ENCODE results near the gene HEMGN. TPM values are rescaled to one million over a fixed set of nuclear protein-coding genes. Genes with fewer than 3 reads are reported as not detected.
"Not testable (repeated sequence)": the region's sequence is repeated elsewhere in the genome, so short reads cannot be mapped to it uniquely, and the experiment has no call there.

HEMGN gene
- total RNA-seq, 1 donor from 2014 or later, result not detected

DNA sequence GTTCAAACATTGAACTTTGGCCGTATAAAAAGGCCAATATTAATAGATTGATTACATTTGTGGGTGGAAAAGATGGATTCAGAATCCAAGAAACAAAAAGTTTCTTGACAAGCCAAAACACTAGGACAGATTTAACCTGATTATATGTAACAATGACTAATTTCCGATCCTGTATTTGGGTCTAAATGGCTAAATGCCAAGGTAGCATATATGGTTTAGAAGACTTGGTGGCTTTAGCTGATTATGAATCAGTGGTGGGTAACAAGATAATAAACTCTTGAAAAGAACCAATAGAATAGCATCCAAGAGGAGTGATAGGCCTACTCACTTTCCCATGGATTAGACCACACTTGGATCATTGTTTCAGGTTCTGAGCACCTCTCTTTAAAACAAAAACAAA lies 23.4 kb upstream of the HEMGN start:
- TF ChIP-seq, protein P1, sequence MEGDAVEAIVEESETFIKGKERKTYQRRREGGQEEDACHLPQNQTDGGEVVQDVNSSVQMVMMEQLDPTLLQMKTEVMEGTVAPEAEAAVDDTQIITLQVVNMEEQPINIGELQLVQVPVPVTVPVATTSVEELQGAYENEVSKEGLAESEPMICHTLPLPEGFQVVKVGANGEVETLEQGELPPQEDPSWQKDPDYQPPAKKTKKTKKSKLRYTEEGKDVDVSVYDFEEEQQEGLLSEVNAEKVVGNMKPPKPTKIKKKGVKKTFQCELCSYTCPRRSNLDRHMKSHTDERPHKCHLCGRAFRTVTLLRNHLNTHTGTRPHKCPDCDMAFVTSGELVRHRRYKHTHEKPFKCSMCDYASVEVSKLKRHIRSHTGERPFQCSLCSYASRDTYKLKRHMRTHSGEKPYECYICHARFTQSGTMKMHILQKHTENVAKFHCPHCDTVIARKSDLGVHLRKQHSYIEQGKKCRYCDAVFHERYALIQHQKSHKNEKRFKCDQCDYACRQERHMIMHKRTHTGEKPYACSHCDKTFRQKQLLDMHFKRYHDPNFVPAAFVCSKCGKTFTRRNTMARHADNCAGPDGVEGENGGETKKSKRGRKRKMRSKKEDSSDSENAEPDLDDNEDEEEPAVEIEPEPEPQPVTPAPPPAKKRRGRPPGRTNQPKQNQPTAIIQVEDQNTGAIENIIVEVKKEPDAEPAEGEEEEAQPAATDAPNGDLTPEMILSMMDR (IDR thresholded peaks at IDR 0.05; ENCODE audit: insufficient read depth, low read length, poor library complexity, severe bottlenecking), result no peak
- DNase-seq (ENCODE audit: low read depth), result no peak
- H3K27me3 ChIP-seq (ENCODE audit: control insufficient read depth, insufficient read depth, low read length), result no peaks in the 10 kb centered on the region
- no peak overlapping the region for H3K4me3 ChIP-seq (ENCODE audit: low read depth, low read length)
- no peaks in the 10 kb centered on the region for H3K36me3 ChIP-seq (ENCODE audit: control insufficient read depth, insufficient read depth, low read length)

DNA sequence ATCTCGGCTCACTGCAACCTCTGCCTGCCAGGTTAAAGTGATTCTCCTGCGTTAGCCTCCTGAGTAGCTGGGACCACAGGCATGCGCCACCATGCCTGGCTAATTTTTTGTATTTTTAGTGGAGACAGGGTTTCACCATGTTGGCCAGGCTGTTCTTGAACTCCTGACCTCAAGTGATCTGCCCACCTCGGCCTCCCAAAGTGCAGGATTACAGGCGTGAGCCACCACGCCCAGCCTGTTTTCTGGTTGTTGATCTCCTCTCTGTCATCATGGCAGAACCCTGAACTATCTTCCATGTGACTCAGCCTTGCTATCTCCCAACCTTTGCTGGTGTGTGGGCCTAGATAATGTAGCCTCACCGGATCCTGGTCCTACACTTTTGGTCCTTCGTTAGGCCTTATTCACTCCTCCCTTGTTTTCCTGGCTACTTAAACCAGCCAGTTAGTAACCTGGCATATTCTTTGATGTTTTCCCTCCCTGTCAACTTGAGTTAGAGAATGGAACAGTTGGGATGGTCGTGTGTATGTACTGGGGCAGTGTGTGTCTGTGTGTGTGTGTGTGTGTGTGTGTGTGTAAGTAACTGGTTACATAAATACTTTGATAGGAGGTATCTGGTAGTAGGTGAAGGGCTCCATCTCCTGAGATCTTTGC lies 22.8 kb upstream of the HEMGN start:
- H3K27me3 ChIP-seq (ENCODE audit: control insufficient read depth, insufficient read depth, low read length); H3K36me3 ChIP-seq (ENCODE audit: control insufficient read depth, insufficient read depth, low read length); DNase-seq (ENCODE audit: low read depth); H3K4me3 ChIP-seq (ENCODE audit: low read depth, low read length): not testable (repeated sequence)

DNA sequence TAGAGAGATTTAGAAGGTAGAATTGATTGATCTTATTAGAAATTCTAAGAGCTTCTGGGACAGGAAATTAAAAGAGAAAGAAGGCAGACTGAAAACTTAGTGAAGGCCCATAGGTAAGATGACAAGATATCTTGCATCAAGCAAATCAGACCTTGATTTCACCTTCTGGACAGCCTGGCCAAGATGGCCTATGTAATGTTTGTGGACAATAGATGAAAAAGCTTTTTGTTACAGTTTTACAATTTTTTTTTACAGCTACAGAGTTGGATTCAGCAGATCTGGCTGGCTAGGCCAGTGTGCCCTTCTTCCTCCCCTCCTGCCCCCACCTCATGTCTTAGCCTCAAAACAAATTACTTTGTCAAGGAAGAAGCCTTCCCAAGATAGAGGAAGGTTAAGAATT lies 21.6 kb upstream of the HEMGN start:
- Histone ChIP-seq H3K27me3 (ENCODE audit: control insufficient read depth, insufficient read depth, low read length) (no peaks in the 10 kb centered on the region), H3K36me3 (ENCODE audit: control insufficient read depth, insufficient read depth, low read length) (no peaks in the 10 kb centered on the region), H3K4me3 (ENCODE audit: low read depth, low read length) (no peak overlapping the region)
- TF ChIP-seq, protein P1 (IDR thresholded peaks at IDR 0.05; ENCODE audit: insufficient read depth, low read length, poor library complexity, severe bottlenecking), result no peak
- DNase-seq (ENCODE audit: low read depth), result no peak

DNA sequence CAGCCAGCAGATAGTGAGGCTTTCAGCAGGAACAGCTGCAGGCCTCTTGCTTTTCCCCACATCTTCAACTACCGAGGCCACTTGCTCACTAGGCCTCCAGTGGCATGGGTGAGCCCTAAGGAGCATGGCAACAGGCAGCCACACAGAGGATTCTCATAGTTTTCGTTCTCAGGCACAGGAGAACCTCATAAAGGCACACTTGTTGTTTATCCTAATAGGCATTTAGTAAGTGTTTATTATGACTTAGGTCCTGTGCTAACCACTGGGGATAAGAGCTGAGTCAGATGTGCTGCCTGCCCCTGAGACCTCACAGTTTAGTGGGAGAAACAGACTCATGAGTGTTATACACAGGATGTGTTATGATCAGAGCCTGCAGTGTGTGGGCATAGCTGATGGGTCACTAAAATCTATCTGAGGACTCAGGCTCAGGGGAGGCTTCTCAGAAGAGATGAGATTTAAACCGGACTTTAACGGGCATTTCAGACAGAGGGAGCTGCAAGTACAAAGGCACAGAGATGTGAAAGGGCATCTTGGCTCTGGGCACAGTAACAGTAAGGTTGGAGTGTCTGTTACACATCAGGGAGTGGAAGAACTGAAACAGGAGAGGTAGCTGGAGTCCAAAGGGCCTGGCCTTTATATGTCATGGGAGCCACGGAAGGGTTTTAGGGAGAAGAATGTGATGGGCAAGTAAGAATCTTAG lies 21.0 kb upstream of the HEMGN start:
- Histone ChIP-seq H3K36me3 (ENCODE audit: control insufficient read depth, insufficient read depth, low read length) (no peaks in the 10 kb centered on the region), H3K4me3 (ENCODE audit: low read depth, low read length) (no peak overlapping the region), H3K27me3 (ENCODE audit: control insufficient read depth, insufficient read depth, low read length) (no peaks in the 10 kb centered on the region)
- no peak for DNase-seq (ENCODE audit: low read depth)
- TF ChIP-seq, protein P1 (IDR thresholded peaks at IDR 0.05; ENCODE audit: insufficient read depth, low read length, poor library complexity, severe bottlenecking), result no peak

DNA sequence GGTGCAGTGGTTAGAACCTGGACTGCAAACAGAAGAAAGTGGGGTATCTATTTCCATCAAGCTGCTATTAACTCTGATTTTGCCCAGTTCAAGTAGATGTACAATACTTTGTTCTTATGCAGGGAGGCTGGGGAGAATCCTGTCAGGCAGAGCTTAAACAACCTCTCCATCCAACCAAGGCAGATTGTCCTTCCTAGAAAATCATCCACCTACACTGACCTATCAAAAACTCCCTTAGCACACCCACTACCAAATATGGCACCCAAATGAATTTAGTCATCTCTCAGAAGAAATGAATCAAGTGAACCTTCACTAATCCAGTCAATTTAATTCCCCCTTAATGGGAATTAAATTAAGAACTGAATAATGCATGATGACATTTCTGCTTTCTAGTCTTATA lies 18.4 kb upstream of the HEMGN start:
- H3K4me3 ChIP-seq (ENCODE audit: low read depth, low read length), result no peak overlapping the region
- H3K27me3 ChIP-seq (ENCODE audit: control insufficient read depth, insufficient read depth, low read length), result no peaks in the 10 kb centered on the region
- TF ChIP-seq, protein P1 (IDR thresholded peaks at IDR 0.05; ENCODE audit: insufficient read depth, low read length, poor library complexity, severe bottlenecking), result no peak
- H3K36me3 ChIP-seq (ENCODE audit: control insufficient read depth, insufficient read depth, low read length), result no peaks in the 10 kb centered on the region
- no peak for DNase-seq (ENCODE audit: low read depth)

DNA sequence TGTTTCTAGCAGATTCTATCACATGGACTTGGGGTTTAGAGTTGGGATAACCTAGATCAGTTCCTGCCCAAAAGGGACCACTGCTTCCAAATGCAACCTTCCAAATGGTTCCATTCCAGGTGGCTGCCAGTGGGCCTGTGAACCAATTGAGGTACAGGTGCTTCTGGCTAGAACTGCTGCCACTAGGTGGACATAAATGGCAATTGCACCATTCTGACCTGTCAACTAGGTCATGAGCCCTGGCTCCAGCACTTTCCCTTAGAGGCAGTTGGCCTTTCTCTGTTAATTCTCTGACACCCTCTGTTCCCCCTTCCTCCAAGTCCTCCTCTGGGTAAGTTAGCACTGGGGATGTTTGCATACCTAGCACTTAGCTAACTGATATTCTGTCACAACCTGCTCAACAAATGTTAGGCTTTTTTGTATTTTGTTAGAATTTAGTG lies 16.6 kb upstream of the HEMGN start:
- H3K4me3 ChIP-seq (ENCODE audit: low read depth, low read length), result no peak overlapping the region
- no peaks in the 10 kb centered on the region for H3K36me3 ChIP-seq (ENCODE audit: control insufficient read depth, insufficient read depth, low read length)
- peak; percentile 19 for DNase-seq (ENCODE audit: low read depth)
- TF ChIP-seq, protein P1 (IDR thresholded peaks at IDR 0.05; ENCODE audit: insufficient read depth, low read length, poor library complexity, severe bottlenecking), result peak; percentile 69
- peaks cover 5% of the 10 kb centered on the region for H3K27me3 ChIP-seq (ENCODE audit: control insufficient read depth, insufficient read depth, low read length)

DNA sequence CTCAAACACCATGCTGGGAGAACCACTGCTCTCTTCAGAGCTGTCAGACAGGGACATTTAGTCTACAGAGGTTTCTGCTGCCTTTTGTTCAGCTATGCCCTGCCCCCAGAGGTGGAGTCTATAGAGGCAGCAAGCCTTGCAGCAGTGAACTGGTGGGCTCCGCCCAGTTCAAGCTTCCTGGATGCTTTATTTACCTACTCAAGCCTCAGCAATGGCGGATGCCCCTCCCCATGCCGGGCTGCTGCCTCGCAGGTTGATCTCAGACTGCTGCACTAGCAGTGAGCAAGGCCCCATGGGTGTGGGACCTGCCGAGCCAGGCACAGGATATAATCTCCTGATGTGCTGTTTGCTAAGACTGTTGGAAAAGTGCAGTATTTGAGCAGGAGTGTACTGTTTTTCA lies 12.9 kb upstream of the HEMGN start:
- H3K4me3 ChIP-seq (ENCODE audit: low read depth, low read length); H3K27me3 ChIP-seq (ENCODE audit: control insufficient read depth, insufficient read depth, low read length); H3K36me3 ChIP-seq (ENCODE audit: control insufficient read depth, insufficient read depth, low read length); DNase-seq (ENCODE audit: low read depth): not testable (repeated sequence)

DNA sequence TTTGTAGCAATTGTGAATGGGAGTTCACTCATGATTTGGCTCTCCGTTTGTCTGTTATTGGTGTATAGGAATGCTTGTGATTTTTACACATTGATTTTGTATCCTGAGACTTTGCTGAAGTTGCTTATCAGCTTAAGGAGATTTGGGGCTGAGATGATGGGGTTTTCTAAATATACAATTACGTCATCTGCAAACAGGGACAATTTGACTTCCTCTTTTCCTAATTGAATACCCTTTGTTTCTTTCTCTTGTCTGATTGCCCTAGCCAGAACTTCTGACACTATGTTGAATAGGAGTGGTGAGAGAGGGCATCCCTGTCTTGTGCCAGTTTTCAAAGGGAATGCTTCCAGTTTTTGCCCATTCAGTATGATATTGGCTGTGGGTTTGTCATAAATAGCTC lies 9.1 kb upstream of the HEMGN start:
- not testable (repeated sequence) for H3K4me3 ChIP-seq (ENCODE audit: low read depth, low read length); H3K36me3 ChIP-seq (ENCODE audit: control insufficient read depth, insufficient read depth, low read length); DNase-seq (ENCODE audit: low read depth)
- peaks cover 17% of the 10 kb centered on the region for H3K27me3 ChIP-seq (ENCODE audit: control insufficient read depth, insufficient read depth, low read length)

DNA sequence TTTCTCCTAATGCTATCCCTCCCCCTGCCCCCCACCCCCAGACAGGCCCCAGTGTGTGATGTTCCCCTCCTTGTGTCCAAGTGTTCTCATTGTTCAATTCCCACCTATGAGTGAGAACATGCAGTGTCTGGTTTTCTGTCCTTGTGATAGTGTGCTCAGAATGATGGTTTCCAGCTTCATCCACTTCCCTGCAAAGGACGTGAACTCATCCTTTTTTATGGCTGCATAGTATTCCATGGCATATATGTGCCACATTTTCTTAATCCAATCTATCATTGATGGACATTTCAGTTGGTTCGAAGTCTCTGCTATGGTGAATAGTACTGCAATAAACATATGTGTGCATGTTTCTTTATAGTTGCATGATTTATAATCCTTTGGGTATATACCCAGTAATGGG lies 7.5 kb upstream of the HEMGN start:
- H3K27me3 ChIP-seq (ENCODE audit: control insufficient read depth, insufficient read depth, low read length), result peaks cover 16% of the 10 kb centered on the region
- not testable (repeated sequence) for H3K36me3 ChIP-seq (ENCODE audit: control insufficient read depth, insufficient read depth, low read length); H3K4me3 ChIP-seq (ENCODE audit: low read depth, low read length); DNase-seq (ENCODE audit: low read depth)
